ENCODE results near the gene MAGI2. TPM values are rescaled to one million over a fixed set of nuclear protein-coding genes. Genes with fewer than 3 reads are reported as not detected.
A peak's percentile ranks its signal among the peaks of the same experiment; 100 is the strongest.

Gene MAGI2
- total RNA-seq, 1 donor from 2014 or later = 5.8 TPM

- DNase-seq (ENCODE audit: low spot score) = no peak
- H3K9me3 Mint-ChIP-seq (ENCODE audit: low read depth) = peaks cover 4% of the 10 kb centered on the region
- TF ChIP-seq CTCF (IDR thresholded peaks at IDR 0.05) = peak; percentile 45
- no peaks in the 10 kb centered on the region for H3K27me3 Mint-ChIP-seq (ENCODE audit: low read depth)
- H3K27ac Mint-ChIP-seq (ENCODE audit: unreplicated experiment) = no peak overlapping the region
- peaks cover 25% of the 10 kb centered on the region for H3K4me1 Mint-ChIP-seq (ENCODE audit: low read depth)
- H3K36me3 Mint-ChIP-seq (ENCODE audit: low read depth) = peaks cover 4% of the 10 kb centered on the region
- no peak overlapping the region for H3K4me3 Mint-ChIP-seq (ENCODE audit: unreplicated experiment)
Observed at GRCh38 chr7:78434281-78434680, 1019.2 kb downstream of the MAGI2 start.

- no peak for TF ChIP-seq CTCF (IDR thresholded peaks at IDR 0.05)
- peaks cover 4% of the 10 kb centered on the region for H3K36me3 Mint-ChIP-seq (ENCODE audit: low read depth)
- no peak overlapping the region for H3K27ac Mint-ChIP-seq (ENCODE audit: unreplicated experiment)
- no peak for DNase-seq (ENCODE audit: low spot score)
- peaks cover 25% of the 10 kb centered on the region for H3K4me1 Mint-ChIP-seq (ENCODE audit: low read depth)
- H3K9me3 Mint-ChIP-seq (ENCODE audit: low read depth) = peaks cover 4% of the 10 kb centered on the region
- no peaks in the 10 kb centered on the region for H3K27me3 Mint-ChIP-seq (ENCODE audit: low read depth)
- no peak overlapping the region for H3K4me3 Mint-ChIP-seq (ENCODE audit: unreplicated experiment)
Observed at GRCh38 chr7:78433421-78433820, 1020.0 kb downstream of the MAGI2 start.

GRCh38 chr7:78429878-78430277 is 1023.6 kb downstream of the MAGI2 start:
- Mint-ChIP-seq H3K4me3 (ENCODE audit: unreplicated experiment) (no peak overlapping the region), H3K36me3 (ENCODE audit: low read depth) (peaks cover 2% of the 10 kb centered on the region), H3K9me3 (ENCODE audit: low read depth) (peaks cover 4% of the 10 kb centered on the region), H3K27me3 (ENCODE audit: low read depth) (no peaks in the 10 kb centered on the region), H3K4me1 (ENCODE audit: low read depth) (peaks cover under 1% of the 10 kb centered on the region), H3K27ac (ENCODE audit: unreplicated experiment) (no peak overlapping the region)
- no peak for TF ChIP-seq CTCF (IDR thresholded peaks at IDR 0.05)
- DNase-seq (ENCODE audit: low spot score) = no peak

- no peaks in the 10 kb centered on the region for H3K27me3 Mint-ChIP-seq (ENCODE audit: low read depth)
- H3K36me3 Mint-ChIP-seq (ENCODE audit: low read depth) = no peaks in the 10 kb centered on the region
- H3K4me3 Mint-ChIP-seq (ENCODE audit: unreplicated experiment) = no peak overlapping the region
- peaks cover 7% of the 10 kb centered on the region for H3K9me3 Mint-ChIP-seq (ENCODE audit: low read depth)
- DNase-seq (ENCODE audit: low spot score) = no peak
- TF ChIP-seq CTCF (IDR thresholded peaks at IDR 0.05) = no peak
- H3K4me1 Mint-ChIP-seq (ENCODE audit: low read depth) = no peaks in the 10 kb centered on the region
- no peak overlapping the region for H3K27ac Mint-ChIP-seq (ENCODE audit: unreplicated experiment)
Observed at GRCh38 chr7:78427209-78427608, 1026.3 kb downstream of the MAGI2 start.

GRCh38 chr7:78420001-78420400 is 1033.5 kb downstream of the MAGI2 start:
- peaks cover 13% of the 10 kb centered on the region for H3K9me3 Mint-ChIP-seq (ENCODE audit: low read depth)
- no peak overlapping the region for H3K27ac Mint-ChIP-seq (ENCODE audit: unreplicated experiment)
- no peaks in the 10 kb centered on the region for H3K27me3 Mint-ChIP-seq (ENCODE audit: low read depth)

More at GRCh38 chr7:78420001-78420400, 1033.5 kb downstream of the MAGI2 start:
- H3K4me3 Mint-ChIP-seq (ENCODE audit: unreplicated experiment) = no peak overlapping the region
- no peak for TF ChIP-seq CTCF (IDR thresholded peaks at IDR 0.05)
- peaks cover 3% of the 10 kb centered on the region for H3K36me3 Mint-ChIP-seq (ENCODE audit: low read depth)
- DNase-seq (ENCODE audit: low spot score) = no peak
- no peaks in the 10 kb centered on the region for H3K4me1 Mint-ChIP-seq (ENCODE audit: low read depth)

Measured in chondrocyte (in vitro differentiated cells).